Activated naive CD8-positive, alpha-beta T cell treated with anti-CD3 and anti-CD28 coated beads, Interleukin-2, amount 10 ng/mL, durations not matched to agents 7 days and 5 days (primary cell): ENCODE data around the gene SORCS2. TPM values are rescaled to one million over a fixed set of nuclear protein-coding genes. Genes with fewer than 3 reads are reported as not detected.

Source experiments
- ATAC-seq: fragments of 150-1000 bp; cut with Tn5 transposase; one replicate; pipeline ENCODE4 v1.10.0; 2021; ENCODE audit warnings: low read depth, moderate library complexity
- POLR2A ChIA-PET: fragments of 350-600 bp; sonication (Branson Sonifier 250); formaldehyde crosslinking; loops from one replicate; lab custom pipeline; 2021; ENCODE audit warnings: antibody characterized with exemption; lab: Charles Lee
- DNase-seq: peaks from one replicate; pipeline ENCODE4 v3.0.0; 2021
- H3K27ac Mint-ChIP-seq: one replicate; pipeline ENCODE4 v1.8.0; 2022; ENCODE audit warnings: mild to moderate bottlenecking, mixed read lengths
- H3K27me3 Mint-ChIP-seq: one replicate; pipeline ENCODE4 v1.8.0; 2022; ENCODE audit warnings: mild to moderate bottlenecking, moderate library complexity, mixed read lengths
- H3K36me3 Mint-ChIP-seq: one replicate; pipeline ENCODE4 v1.8.0; 2021; ENCODE audit warnings: mild to moderate bottlenecking, mixed read lengths
- H3K4me1 Mint-ChIP-seq: one replicate; pipeline ENCODE4 v1.8.0; 2021; ENCODE audit warnings: mixed read lengths
- H3K4me3 Mint-ChIP-seq: one replicate; pipeline ENCODE4 v1.8.0; 2022; ENCODE audit warnings: mild to moderate bottlenecking, moderate library complexity, mixed read lengths
- H3K9me3 Mint-ChIP-seq: one replicate; pipeline ENCODE4 v1.8.0; 2021; ENCODE audit warnings: mixed read lengths
- total RNA-seq, 2 experiments: library from RNA; stranded (reverse); gene quantifications; one replicate each; pipeline ENCODE4 v1.2.3, GENCODE V29; 2021

Gene SORCS2
- total RNA-seq, 2 experiments from 2014 or later = not detected

DNA sequence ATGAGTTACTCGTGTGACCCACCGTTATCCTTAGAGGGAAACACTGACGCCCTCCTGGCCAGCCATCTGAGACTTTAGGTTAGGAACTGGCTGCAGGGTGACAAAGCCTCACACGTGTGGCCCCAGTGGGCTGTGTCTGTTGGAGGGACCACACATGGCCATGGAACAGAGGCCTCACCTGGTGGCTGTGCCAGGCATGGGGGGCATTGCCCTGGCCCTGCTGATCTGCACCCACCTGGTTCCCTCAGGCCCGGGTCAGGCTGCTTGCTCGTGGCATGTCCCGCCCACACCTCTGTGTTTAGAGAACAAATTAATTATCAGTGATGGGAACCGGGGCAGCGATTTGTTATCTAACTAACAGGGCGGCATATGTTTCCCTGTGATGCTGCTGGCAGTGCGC, 343.3 kb downstream of the SORCS2 start:
- no peaks in the 10 kb centered on the region for H3K4me1 Mint-ChIP-seq
- H3K36me3 Mint-ChIP-seq = no peaks in the 10 kb centered on the region
- peaks cover 2% of the 10 kb centered on the region for H3K9me3 Mint-ChIP-seq
- POLR2A ChIA-PET = no interaction called here
- DNase-seq (no peak), ATAC-seq (no peak)
- no peak overlapping the region for H3K27ac Mint-ChIP-seq
- no peak overlapping the region for H3K4me3 Mint-ChIP-seq
- H3K27me3 Mint-ChIP-seq = no peaks in the 10 kb centered on the region

DNA sequence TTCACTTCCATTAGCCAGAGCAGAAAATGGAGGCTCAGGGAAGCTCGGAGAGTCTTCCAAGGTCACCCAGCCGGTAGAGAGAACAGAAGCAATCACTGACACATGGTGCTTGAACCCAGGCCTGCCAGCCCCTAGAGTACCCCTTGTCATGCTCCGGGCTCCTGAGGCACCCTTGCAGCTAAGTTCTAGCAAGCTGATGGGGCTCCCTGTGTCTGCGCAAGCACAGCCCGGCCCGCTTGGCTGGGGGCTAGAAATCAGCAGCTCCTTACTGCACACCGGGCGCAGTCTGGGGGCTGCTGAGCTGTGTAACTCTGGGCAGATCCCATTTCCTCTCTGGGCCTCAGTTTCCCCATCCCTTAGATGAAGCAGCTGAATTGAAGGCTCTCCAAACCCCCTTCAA, 344.5 kb downstream of the SORCS2 start:
- POLR2A ChIA-PET = no interaction called here
- H3K4me1 Mint-ChIP-seq = no peaks in the 10 kb centered on the region
- no peak overlapping the region for H3K27ac Mint-ChIP-seq
- peaks cover 2% of the 10 kb centered on the region for H3K9me3 Mint-ChIP-seq
- DNase-seq (no peak), ATAC-seq (no peak)
- no peaks in the 10 kb centered on the region for H3K36me3 Mint-ChIP-seq
- H3K4me3 Mint-ChIP-seq = no peak overlapping the region
- H3K27me3 Mint-ChIP-seq = no peaks in the 10 kb centered on the region

DNA sequence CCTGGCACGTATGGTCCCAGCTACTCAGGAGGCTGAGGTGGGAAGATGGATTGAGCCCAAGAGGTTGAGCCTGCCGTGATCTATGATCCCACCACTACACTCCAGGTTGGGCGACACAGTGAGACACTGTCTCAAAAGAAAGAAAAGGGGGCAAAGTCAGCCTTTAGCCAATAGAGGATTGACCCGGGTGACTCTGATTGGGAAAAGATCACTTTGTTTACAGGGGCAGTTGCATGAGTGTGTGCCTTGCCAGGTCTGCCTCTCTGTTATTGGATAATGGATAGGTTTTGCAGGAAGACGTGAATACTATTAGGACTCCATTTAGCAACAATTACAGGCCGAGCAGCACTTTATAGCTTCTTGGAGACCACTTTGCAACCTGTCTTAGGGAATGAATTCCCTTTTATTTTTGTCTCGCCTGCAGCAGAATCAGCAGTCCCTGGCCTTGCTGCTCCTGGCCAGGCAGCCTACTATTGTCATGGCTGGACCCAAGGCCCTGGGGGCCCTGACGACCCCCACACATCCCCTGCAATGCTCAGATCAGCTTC, 345.6 kb downstream of the SORCS2 start:
- ATAC-seq (no peak), DNase-seq (no peak)
- peaks cover 2% of the 10 kb centered on the region for H3K9me3 Mint-ChIP-seq
- no peak overlapping the region for H3K27ac Mint-ChIP-seq
- POLR2A ChIA-PET = no interaction called here
- no peaks in the 10 kb centered on the region for H3K36me3 Mint-ChIP-seq
- no peaks in the 10 kb centered on the region for H3K27me3 Mint-ChIP-seq
- no peaks in the 10 kb centered on the region for H3K4me1 Mint-ChIP-seq
- no peak overlapping the region for H3K4me3 Mint-ChIP-seq

DNA sequence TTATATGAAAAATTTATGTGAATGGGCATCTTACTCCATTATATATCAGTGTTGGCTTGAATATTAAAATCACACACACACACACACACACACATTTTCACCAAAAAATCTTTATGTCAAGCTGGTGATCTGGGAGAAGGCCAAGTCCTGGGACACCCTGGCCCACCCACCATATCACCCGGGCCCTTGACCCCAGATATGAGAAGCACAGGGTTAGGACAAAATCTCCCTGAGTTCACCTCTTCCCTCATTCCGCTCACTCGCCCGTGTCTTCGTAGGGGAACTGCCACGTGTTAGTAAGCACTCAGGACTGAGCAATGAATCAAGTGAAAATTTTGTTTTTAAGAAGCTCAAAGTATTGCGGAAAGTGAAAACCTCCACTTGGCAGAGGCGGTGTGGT, 346.2 kb downstream of the SORCS2 start:
- H3K4me3 Mint-ChIP-seq = no peak overlapping the region
- POLR2A ChIA-PET = no interaction called here
- no peaks in the 10 kb centered on the region for H3K4me1 Mint-ChIP-seq
- no peak for DNase-seq
- peaks cover 2% of the 10 kb centered on the region for H3K9me3 Mint-ChIP-seq
- no peak for ATAC-seq
- H3K36me3 Mint-ChIP-seq = no peaks in the 10 kb centered on the region
- no peaks in the 10 kb centered on the region for H3K27me3 Mint-ChIP-seq
- no peak overlapping the region for H3K27ac Mint-ChIP-seq

DNA sequence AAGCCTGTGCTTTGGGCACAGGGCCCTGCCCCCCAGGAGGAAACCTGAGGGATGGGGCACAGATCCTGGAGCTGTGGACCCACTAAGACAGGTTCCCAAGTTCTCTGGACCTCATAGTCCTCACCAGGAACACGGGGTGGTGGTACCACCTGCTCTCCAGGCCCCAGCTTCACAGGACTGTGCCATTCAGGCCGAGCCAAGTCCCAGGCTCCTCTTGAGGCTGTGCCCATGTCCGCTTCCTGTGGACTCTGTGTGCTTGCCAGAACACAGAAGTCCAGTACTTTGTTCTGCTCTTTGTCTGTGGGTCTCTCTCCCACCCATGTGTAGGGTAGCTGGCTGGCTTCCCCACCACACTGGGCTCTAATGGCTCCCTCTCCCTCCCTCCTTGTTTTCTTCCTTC, 346.8 kb downstream of the SORCS2 start:
- POLR2A ChIA-PET = no interaction called here
- no peak overlapping the region for H3K4me3 Mint-ChIP-seq
- H3K27ac Mint-ChIP-seq = no peak overlapping the region
- H3K9me3 Mint-ChIP-seq = peaks cover 3% of the 10 kb centered on the region
- DNase-seq (no peak), ATAC-seq (no peak)
- no peaks in the 10 kb centered on the region for H3K36me3 Mint-ChIP-seq
- no peaks in the 10 kb centered on the region for H3K4me1 Mint-ChIP-seq
- H3K27me3 Mint-ChIP-seq = no peaks in the 10 kb centered on the region

DNA sequence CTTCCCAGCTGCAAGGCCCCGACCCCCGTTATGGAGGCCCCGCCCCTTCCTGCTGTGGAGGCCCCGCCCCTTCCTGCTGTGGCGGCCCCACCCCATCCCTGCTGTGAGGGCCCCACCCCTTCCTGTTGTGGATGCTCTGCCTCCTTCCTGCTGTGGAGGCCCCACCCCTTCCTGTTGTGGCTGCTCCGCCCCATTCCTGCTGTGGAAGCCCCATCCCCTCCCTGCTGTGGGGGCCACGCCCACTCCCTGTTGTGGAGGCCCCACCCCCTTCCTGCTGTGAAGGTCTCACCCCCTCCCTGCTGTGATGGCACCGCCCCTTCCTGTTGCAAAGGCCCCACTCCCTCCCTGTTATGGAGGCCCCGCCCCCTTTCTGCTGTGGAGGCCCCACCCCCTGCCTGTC, 347.3 kb downstream of the SORCS2 start:
- H3K4me1 Mint-ChIP-seq = no peaks in the 10 kb centered on the region
- POLR2A ChIA-PET = no interaction called here
- no peak overlapping the region for H3K4me3 Mint-ChIP-seq
- DNase-seq = peak; percentile 53
- peak; percentile 64 for ATAC-seq
- no peaks in the 10 kb centered on the region for H3K27me3 Mint-ChIP-seq
- no peaks in the 10 kb centered on the region for H3K36me3 Mint-ChIP-seq
- peaks cover 3% of the 10 kb centered on the region for H3K9me3 Mint-ChIP-seq
- no peak overlapping the region for H3K27ac Mint-ChIP-seq

DNA sequence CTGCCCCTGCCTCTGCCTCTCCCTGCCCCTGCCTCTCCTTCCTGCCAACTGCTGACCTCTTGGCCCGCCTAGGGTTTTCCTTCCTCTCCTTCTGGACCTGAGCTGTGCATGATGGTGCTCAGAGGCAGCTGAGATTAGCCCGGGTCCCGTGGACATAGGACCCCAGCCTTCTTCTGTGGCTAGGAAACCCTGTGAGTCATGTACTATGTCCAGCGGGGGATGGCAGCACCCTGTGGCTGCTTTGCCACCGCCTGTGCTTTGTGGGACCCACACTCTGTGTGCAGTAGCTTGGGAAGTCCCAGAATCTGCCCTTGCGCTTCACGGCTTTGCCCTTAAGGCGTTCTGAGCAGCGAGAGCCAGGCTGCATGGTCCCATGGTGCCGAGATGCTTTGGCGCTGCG, 347.9 kb downstream of the SORCS2 start:
- no peaks in the 10 kb centered on the region for H3K36me3 Mint-ChIP-seq
- no peak overlapping the region for H3K27ac Mint-ChIP-seq

DNA sequence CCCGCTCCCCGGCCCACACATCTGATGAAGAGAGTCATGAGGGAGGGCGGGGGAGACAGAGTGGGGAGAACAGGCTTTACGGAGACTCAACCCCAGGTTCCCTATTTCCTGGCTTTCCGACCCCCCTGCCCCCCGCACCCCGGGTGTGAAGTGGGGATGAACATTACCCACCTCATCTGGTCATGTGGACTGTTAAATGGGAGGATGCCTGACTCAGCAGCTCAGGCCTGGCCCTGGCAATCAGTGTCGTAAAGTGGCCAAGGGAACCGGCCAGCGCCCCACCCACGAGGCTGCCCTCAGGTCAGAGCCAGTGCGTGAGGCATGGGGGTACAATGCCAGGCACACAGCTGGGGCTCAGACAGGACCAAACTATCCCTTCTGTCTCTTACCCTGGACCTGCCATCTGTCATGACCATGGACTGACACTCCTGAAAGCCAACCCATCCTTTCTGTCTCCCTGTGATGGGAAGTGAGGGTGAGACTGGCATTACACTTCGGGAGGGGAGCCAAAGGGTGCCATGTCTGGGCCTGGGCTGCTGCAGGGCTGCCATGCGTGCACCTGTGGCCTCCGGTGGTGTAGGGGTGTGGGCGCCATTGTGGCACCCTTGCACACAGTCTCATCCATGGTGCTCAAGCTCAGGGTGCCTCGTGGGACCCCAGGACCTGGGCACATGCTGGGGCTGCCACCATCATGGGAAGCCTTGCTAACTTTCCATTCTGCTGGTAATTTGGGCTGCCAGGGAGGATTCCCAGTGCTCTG, 348.5 kb downstream of the SORCS2 start:
- H3K27ac Mint-ChIP-seq = no peak overlapping the region
- H3K9me3 Mint-ChIP-seq = peaks cover 3% of the 10 kb centered on the region
- no peaks in the 10 kb centered on the region for H3K36me3 Mint-ChIP-seq
- POLR2A ChIA-PET = no interaction called here
- no peak overlapping the region for H3K4me3 Mint-ChIP-seq
- H3K27me3 Mint-ChIP-seq = no peaks in the 10 kb centered on the region
- H3K4me1 Mint-ChIP-seq = no peaks in the 10 kb centered on the region
- no peak for ATAC-seq
- DNase-seq = no peak

More for the DNA sequence above, 347.9 kb downstream of the SORCS2 start:
- Mint-ChIP-seq H3K4me3 (no peak overlapping the region), H3K4me1 (no peaks in the 10 kb centered on the region), H3K27me3 (no peaks in the 10 kb centered on the region), H3K9me3 (peaks cover 3% of the 10 kb centered on the region)
- no peak for DNase-seq
- ATAC-seq = no peak
- POLR2A ChIA-PET = no interaction called here

DNA sequence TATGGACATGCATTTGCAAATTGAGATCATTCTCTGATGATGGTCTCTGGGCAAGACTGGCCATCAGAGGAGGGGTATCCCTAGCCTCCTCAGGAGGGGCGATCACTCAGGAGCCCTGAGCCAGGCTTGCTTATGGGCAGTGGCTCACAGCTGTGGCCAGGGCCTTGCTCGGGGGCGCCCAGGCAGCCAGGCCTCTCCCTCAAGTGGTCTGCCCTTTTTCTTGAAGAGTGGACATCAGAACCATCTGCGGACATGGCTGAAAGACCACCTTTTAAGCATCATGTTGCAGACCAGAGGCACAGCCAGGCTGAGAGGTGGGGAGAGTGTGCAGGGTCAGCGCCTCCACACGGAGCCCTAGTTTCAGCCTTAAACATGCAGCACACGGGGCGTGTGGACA, 349.1 kb downstream of the SORCS2 start:
- DNase-seq = no peak
- POLR2A ChIA-PET = no interaction called here
- no peaks in the 10 kb centered on the region for H3K36me3 Mint-ChIP-seq
- H3K27me3 Mint-ChIP-seq = no peaks in the 10 kb centered on the region
- no peak for ATAC-seq
- H3K27ac Mint-ChIP-seq = no peak overlapping the region
- H3K4me3 Mint-ChIP-seq = no peak overlapping the region
- H3K4me1 Mint-ChIP-seq = no peaks in the 10 kb centered on the region
- peaks cover 3% of the 10 kb centered on the region for H3K9me3 Mint-ChIP-seq

DNA sequence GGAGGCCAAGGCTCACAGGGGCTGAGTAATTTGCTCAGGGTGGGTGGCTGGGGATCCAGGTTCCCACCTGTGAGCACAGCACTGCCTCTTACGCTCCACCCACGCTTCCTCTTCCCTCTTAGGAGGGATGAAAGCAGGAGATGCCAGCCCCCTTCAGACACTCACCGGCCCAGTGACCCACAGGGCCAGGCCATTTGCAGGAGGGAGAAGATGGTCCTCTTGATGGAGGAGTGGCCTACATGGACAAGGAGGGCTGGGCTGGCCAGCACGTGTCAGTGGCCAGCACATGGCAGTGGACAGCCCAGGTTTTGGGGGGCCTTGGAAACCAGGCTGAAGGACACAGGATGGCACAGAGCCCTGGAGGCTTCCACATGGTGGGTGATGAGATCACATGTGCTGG, 350.4 kb downstream of the SORCS2 start:
- ATAC-seq (no peak), DNase-seq (no peak)
- POLR2A ChIA-PET = no interaction called here
- Mint-ChIP-seq H3K4me1 (no peaks in the 10 kb centered on the region), H3K4me3 (no peak overlapping the region), H3K27ac (no peak overlapping the region), H3K36me3 (no peaks in the 10 kb centered on the region), H3K9me3 (peaks cover 3% of the 10 kb centered on the region), H3K27me3 (no peaks in the 10 kb centered on the region)

DNA sequence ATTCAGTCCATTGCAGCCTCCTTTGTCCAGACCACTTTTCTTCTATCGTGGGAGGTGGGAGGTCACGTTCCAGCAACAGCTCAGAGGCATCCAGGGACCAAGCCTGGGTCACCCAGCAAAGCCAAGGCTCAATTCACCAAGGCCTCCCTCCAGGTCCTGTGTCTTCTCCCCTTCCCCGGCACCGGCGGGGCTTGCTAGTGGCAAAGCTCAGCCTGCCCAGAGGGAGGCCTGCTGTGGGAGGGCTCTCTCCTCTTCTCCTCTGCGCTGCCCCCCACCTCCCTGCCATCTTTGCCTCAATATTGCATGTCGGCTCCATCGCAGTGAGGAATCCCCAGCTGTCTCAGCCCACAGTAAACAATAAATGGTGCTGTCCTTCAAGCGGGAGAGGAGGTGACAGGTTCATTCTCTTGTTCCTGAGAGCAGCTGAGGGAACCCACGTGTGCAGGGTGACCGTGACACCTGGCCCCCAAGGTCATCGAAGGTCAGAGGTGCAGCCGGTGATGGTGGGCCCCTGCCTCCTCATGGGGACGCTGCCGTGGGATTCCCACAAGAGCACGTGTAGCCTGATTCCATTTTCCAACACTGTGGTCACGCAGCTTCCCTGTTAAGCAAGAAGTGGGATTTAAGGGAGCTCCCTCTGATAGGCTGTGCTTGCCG, 353.9 kb downstream of the SORCS2 start:
- Mint-ChIP-seq H3K4me3 (no peak overlapping the region), H3K36me3 (no peaks in the 10 kb centered on the region), H3K27ac (no peak overlapping the region), H3K27me3 (no peaks in the 10 kb centered on the region), H3K4me1 (no peaks in the 10 kb centered on the region), H3K9me3 (peaks cover 6% of the 10 kb centered on the region)
- DNase-seq = no peak
- ATAC-seq = no peak
- POLR2A ChIA-PET = no interaction called here

DNA sequence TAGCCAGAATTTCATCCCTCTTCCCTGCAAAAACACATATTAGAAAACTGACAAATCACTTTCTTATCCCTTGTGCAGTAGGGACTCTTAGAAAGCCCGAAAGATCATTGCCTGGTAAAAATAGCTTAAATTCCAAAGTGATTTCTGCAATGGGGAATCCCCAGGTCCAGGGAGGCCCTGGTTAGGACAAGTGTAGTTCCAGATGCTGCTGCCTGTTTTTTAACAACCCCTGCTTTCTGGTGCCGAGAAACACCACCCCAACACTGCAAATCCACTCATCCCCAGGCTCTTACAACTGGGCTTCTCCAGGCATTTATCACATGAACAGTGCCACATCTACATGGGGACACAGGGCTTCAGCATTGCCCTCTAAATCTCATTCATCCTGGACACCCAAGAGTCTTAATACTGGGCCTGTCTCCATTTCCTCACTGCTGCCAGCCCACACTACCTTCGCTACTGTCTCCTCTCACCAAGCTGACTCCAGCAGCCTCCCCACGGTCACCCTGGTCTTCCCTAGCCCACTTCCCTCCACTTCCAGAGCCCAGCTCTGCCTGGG, 354.6 kb downstream of the SORCS2 start:
- Mint-ChIP-seq H3K36me3 (no peaks in the 10 kb centered on the region), H3K27ac (no peak overlapping the region), H3K4me3 (no peak overlapping the region), H3K9me3 (peaks cover 6% of the 10 kb centered on the region), H3K4me1 (no peaks in the 10 kb centered on the region), H3K27me3 (no peaks in the 10 kb centered on the region)
- DNase-seq (no peak), ATAC-seq (no peak)
- POLR2A ChIA-PET = no interaction called here

DNA sequence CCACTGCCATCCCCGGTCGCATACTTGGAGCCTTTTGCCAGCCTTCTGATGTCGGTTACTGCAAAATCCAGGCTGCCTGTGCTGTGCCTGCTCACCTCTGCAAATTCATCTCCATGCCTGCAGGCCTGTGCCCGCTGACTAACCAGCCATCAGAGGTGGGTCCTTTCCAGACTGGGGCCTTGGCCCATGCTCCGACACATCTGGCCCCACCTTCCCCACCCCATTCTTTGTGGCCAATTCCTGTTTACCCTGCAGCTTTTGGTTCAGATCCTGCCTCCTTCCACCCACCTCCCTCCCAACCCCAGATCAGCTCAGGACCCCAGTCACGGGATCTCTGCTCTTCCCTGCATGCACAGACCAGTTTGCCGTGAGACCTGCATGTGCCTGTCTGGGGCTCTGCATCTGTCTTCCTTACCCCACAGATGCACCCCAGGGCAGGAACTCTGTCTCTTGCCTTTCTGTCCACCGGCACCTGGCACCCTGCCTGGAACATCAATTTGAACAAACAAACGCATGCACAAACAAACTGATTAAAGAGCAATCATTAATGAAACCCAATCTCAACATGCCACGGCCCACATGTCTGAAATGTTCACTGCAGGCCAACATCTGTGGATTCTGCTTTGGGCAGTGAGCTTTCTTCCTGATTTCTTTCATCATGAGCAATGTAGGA, 355.2 kb downstream of the SORCS2 start:
- H3K4me1 Mint-ChIP-seq = no peaks in the 10 kb centered on the region
- H3K9me3 Mint-ChIP-seq = peaks cover 6% of the 10 kb centered on the region
- no peak overlapping the region for H3K27ac Mint-ChIP-seq
- no peaks in the 10 kb centered on the region for H3K27me3 Mint-ChIP-seq
- no peak overlapping the region for H3K4me3 Mint-ChIP-seq
- no peaks in the 10 kb centered on the region for H3K36me3 Mint-ChIP-seq
- ATAC-seq = no peak
- DNase-seq = no peak
- POLR2A ChIA-PET = no interaction called here
